NCI-H748 treated with DMSO at 0.1 percent for 48 hours (cell line): ENCODE data around the gene GPRC5B.

Source experiments
- DNase-seq: peaks from one replicate; lab custom pipeline; 2025; lab: John Stamatoyannopoulos, UW

Gene GPRC5B

DNA sequence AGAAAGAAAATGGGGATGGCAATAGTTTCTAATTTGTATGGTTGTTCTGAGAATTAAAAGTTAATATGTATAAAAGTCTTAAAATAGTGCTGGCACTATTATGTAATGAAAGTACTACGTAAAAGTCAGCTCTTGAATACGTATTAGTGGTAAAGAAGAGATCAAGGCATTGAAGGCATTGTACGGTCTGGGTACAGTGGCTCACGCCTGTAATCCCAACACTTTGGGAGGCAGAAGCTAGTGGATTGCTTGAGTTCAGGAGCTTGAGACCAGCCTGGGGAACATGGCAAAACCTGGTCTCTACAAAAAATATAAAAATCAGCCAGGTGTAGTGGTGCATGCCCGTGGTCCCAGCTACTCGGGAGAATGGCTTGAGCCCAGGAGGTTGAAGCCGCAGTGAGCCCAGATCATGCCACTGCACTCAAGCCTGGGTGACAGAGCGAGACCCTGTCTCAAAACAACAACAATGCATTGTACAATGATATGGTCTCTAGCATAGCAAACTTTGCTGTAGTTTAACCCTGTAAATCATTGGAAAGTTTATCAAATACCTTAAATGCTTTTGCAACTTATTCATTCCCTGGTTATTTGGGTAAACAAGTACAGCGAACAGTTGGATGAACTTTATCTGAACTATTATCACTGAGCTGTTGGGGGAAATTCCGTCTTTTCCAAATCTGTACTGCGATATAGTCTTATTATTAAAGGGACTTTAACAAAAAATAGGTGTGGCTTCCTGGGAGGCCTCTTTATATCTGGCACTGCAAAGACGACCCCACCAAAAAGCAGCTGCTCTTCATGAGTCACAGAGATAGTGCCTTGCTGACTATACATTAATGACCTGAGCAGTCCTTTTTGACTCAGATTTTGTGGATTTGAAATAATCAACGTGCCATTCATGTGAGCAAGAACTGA is 73.6 kb downstream of the GPRC5B start:
- DNase-seq: no peak

DNA sequence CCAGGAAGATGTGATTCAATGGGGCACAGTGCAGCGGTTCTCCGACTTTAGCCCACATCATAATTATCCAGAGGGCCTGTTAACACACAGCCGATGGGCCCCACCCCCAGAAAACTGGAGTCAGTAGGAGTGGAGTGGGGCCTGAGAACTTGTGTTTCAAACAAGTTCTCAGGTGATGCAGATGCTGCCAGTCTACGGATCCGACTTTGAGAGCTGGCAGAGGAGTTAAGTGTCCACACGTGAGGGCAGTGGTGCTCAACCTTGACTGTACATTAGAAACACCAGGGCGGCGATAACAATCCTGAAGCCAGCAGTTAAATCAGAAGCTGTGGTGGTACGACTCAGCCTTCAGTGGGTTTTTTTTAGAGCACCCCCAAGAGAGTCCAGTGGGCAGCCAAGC is 75.0 kb downstream of the GPRC5B start:
- DNase-seq: no peak

DNA sequence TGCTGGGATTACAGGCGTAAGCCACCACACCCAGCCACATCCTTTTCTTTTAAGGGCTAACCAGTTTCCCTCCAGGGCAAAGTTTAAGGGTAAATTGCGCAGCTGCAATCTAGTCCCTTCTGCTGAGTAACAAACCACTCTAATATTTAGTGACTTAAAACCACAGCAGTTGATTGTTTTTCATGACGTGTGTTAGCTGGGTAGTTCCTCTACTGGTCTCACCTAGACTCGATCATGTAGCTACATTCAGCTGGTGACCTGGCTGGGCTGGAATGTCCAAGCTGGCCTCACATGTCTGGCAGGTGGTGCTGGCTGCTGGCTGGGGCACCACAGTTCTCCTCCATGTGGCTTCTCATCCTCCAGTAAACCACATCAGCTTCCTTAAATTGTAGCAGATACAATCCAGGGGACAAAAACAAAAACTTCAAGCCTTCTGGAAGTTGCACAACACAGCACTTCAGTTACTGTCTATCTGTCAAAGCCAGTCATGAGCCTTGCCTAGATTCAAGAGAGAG is 75.5 kb downstream of the GPRC5B start:
- no peak for DNase-seq

DNA sequence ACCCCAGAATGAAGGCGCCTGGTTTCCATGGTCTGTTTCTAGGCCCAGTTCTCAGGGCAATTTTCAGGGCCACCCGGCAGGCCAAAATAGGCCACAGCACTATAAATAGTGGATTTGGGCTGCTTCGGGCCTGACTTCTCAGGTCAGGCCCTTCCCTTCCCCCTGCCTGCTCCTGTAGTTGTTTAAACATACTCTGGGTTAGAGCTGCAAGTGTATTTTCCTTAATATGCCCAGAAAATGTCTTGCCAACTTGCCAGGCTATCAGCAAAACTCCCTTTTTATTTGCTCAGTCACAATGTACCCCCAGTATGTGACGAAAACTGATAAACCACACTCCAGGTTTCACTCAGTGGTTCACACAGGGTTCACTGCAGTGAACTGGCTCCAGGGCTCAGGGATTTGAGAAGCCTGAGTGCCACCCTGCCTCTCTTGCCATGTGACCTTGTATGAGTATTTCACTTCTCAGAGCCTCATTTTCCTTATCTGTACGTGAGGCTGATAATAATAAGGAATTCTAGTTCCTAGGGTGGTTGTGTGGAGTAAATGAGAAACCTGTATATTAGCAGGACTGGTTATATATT is 76.5 kb downstream of the GPRC5B start:
- DNase-seq: no peak
